Tibial artery (tissue), 4 donors: Measurements from ENCODE around the gene LGALS7B.
"Not testable (repeated sequence)": the region's sequence is repeated elsewhere in the genome, so short reads cannot be mapped to it uniquely, and the experiment has no call there.

Experiments used
- DNase-seq, 2 donors: peaks; one replicate each; pipeline ENCODE4 v3.0.0-alpha.2; 2019
- H3K27ac ChIP-seq, 2 donors: fragments of 200-600 bp; sonication (generic) in 1 of 2; 1 replicate in 1 of 2; 2 replicates in 1 of 2; pipeline ENCODE4 v1.5.1; 2018 to 2019; ENCODE audit warnings: mild to moderate bottlenecking in 1 of 2
- H3K27me3 ChIP-seq, 2 donors: fragments of 200-600 bp; sonication (generic) in 1 of 2; one replicate each; pipeline versions ENCODE4 v1.5.1 to v1.6.0; 2016 to 2019
- H3K36me3 ChIP-seq, 3 donors: fragments of 200-600 bp; sonication (generic) in 2 of 3; one replicate each; pipeline ENCODE4 v1.5.1; 2016 to 2019; ENCODE audit warnings: mild to moderate bottlenecking in 2 of 3
- H3K4me1 ChIP-seq, 4 donors: fragments of 200-600 bp; sonication (generic) in 2 of 4; 1 replicate in 3 of 4; 2 replicates in 1 of 4; pipeline ENCODE4 v1.5.1; 2016 to 2019
- H3K4me3 ChIP-seq, 2 donors: fragments of 200-600 bp; sonication (generic) in 1 of 2; 1 replicate in 1 of 2; 2 replicates in 1 of 2; pipeline ENCODE4 v1.5.1; 2018 to 2019; ENCODE audit warnings: mild to moderate bottlenecking in 2 of 2
- H3K9me3 ChIP-seq, 3 donors: fragments of 200-600 bp; sonication (generic) in 1 of 3; one replicate each; pipeline ENCODE4 v1.5.1; 2016 to 2019
- intact Hi-C: fragments of 100-400 bp; cut with DNase I; formaldehyde crosslinking; loops from one replicate; pipeline ENCODE4 v1.15.0; 2023; ENCODE audit warnings: low total_unique reads
- TF ChIP-seq, protein P1 (sequence below), 2 experiments: fragments of 200-600 bp in 1 of 2; fragments of 450-650 bp in 1 of 2; IDR thresholded peaks; one replicate each; pipeline ENCODE4 v1.5.1; 2017 to 2019; ENCODE audit warnings: antibody characterized with exemption in 2 of 2, mild to moderate bottlenecking in 1 of 2, moderate library complexity in 1 of 2

The LGALS7B gene

DNA sequence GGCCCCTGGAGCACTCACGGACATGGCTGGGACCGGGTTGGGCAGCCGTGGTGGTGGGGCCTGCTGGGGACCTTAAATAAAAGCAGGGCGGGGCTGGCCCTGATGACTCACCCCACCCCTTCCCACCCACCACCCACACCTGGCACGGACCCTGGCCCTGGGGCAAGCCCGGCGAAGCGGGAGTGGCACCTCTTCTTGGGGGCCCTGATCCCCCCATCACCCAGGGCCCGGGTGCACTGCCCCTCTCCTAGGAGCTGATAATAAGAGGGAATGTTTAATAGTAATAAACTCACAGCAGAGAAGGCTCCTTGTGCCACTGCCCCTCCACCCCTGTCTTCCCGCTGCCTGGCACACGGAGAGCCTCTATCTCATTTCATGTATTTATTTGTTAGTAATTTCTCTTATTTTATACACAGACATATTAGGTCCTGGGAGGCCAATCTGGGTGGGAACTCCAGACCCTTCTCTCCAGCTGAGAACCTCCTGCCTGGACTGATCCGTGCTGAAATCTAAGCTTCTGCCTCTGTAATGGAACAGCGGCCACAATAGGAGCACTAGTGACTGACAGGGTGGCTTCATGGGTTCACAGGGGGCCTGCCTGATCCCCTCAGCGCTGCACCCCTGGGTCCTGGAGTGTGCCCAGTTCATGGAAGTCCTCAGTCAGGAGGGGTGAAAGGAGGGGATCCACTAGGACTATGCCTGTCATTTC lies 15.4 kb upstream of the LGALS7B start, which contains the start of gene LGALS7:
TSS of gene LGALS7 (minus strand) at position 49 of the 709 bp plus-strand sequence. CDS start at position 24, 25 bp downstream.
- H3K27me3 ChIP-seq: no peaks in the 10 kb centered on the region
- no peaks in the 10 kb centered on the region for H3K36me3 ChIP-seq
- no peak within 1 kb of the TSS for H3K4me3 ChIP-seq
- intact Hi-C loops: no loop called here
- no peak for DNase-seq
- no peak within 1 kb of the TSS for H3K27ac ChIP-seq
- H3K4me1 ChIP-seq: peaks cover 0 to 9% (median 3%) of the 10 kb centered on the region in 4 donors
- no peaks in the 10 kb centered on the region for H3K9me3 ChIP-seq
- TF ChIP-seq, protein P1, sequence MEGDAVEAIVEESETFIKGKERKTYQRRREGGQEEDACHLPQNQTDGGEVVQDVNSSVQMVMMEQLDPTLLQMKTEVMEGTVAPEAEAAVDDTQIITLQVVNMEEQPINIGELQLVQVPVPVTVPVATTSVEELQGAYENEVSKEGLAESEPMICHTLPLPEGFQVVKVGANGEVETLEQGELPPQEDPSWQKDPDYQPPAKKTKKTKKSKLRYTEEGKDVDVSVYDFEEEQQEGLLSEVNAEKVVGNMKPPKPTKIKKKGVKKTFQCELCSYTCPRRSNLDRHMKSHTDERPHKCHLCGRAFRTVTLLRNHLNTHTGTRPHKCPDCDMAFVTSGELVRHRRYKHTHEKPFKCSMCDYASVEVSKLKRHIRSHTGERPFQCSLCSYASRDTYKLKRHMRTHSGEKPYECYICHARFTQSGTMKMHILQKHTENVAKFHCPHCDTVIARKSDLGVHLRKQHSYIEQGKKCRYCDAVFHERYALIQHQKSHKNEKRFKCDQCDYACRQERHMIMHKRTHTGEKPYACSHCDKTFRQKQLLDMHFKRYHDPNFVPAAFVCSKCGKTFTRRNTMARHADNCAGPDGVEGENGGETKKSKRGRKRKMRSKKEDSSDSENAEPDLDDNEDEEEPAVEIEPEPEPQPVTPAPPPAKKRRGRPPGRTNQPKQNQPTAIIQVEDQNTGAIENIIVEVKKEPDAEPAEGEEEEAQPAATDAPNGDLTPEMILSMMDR (IDR thresholded peaks at IDR 0.05): no peak

DNA sequence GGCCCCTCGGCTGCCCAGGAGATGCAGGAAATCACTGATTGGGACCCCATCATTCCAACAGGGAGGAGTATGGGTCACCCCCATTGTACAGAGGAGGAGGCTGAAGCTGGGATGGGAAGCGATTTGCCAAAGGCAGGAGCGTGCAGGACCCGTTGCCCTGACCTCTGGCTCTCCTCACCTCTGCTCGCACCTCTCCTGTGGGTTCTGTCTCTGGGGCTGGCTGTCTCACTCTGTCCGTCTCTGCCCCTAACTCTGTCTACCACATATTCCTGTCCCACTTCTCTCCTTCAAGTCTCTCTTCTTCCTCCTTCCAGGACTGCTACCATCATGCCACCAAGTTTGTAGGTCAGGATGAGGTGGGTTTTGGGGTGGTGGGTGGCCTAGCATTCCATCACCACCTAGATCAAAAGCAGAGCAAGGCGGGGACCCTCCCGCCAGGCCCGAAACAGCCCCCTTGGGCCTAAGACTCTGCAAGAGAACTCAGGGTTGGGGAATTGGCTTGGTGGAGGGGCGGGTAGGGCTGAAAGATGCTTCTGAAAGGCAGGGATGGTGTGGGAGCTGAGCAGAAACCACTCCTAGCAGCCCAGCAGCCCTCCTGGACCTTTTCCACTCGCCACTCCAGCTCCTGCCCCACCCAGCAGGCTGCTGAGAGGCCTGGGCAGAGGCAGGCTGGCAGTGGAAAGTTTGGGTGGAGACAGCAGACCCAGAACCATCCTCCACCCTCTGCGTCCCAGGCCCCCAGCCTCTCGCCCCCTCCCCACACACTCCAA lies 14.6 kb upstream of the LGALS7B start:
- Histone ChIP-seq H3K4me3 (no peak overlapping the region), H3K36me3 (no peaks in the 10 kb centered on the region), H3K27ac (no peak overlapping the region), H3K9me3 (no peaks in the 10 kb centered on the region), H3K27me3 (peaks cover 0 to 6% of the 10 kb centered on the region in 2 donors), H3K4me1 (peaks cover 0 to 9% (median 3%) of the 10 kb centered on the region in 4 donors)
- intact Hi-C loops: no loop called here
- TF ChIP-seq, protein P1 (IDR thresholded peaks at IDR 0.05): no peak
- DNase-seq: no peak

DNA sequence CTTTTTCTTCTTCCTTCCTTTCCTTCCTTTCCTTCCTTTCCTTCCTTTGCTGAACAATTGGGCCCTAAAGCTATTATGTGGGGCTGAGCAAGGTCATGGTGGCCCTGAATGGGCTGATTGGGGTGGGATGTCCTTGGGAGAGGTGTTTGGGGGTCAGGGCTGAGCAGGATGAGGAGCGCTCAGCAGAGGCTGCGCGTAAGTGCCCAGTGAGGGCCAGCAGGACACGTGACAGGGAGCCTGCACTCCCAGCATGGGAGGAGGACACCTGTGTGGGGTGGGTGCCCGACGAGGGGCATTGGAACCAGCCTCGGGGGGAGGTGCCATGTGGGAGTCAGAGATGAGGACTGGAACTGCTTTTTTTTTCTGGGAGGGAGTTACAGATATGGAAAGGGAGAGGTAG lies 10.3 kb upstream of the LGALS7B start:
- Histone ChIP-seq H3K9me3 (no peaks in the 10 kb centered on the region), H3K27ac (no peak overlapping the region), H3K27me3 (peaks cover 0 to 17% of the 10 kb centered on the region in 2 donors), H3K4me1 (no peaks in the 10 kb centered on the region), H3K36me3 (no peaks in the 10 kb centered on the region), H3K4me3 (no peak overlapping the region)
- no peak for DNase-seq
- intact Hi-C loops: no loop called here
- TF ChIP-seq, protein P1 (IDR thresholded peaks at IDR 0.05): no peak

DNA sequence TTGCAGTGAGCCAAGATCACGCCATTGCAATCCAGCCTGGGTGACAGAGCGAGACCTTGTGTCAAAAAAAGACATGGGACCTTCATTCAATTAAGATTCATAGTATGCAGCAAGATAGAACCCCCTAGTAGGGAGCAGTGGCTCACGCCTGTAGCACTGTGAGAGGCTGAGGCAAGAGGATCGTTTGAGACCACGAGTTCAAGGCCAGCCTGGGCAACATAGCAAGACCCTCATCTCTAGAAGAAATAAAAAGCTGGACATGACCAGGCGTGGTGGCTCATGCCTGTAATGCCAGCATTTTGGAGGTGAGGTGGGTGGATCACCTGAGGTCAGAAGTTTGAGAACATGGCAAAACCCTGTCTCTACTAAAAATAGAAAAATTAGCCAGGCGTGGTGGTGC lies 8.6 kb upstream of the LGALS7B start:
- TF ChIP-seq, protein P1 (IDR thresholded peaks at IDR 0.05): no peak
- Histone ChIP-seq H3K36me3 (no peaks in the 10 kb centered on the region), H3K27me3 (peaks cover 0 to 17% of the 10 kb centered on the region in 2 donors), H3K9me3 (no peaks in the 10 kb centered on the region), H3K4me1 (no peaks in the 10 kb centered on the region), H3K27ac (no peak overlapping the region), H3K4me3 (no peak overlapping the region)
- intact Hi-C loops: no loop called here
- DNase-seq: no peak

DNA sequence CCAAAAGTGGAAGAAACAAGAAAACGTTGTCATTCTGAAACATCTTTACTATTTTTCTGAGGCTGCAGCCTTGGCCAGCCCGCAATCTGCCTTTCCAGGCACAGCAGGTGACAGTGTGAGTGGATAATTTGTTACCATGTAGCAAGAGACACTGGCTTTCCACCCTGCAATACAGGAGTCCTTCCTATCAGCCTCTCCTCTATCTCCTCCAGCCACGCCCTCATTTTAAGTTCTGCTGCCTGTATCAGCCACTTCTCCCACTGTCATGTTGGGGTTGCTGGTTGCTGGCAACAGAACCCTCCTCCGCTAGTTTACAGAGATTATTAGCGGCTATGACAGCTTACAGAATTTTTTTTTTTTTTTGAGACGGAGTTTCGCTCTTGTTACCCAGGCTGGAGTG lies 7.9 kb upstream of the LGALS7B start:
- Histone ChIP-seq H3K9me3 (no peaks in the 10 kb centered on the region), H3K27ac (no peak overlapping the region), H3K27me3 (peaks cover 0 to 17% of the 10 kb centered on the region in 2 donors), H3K4me3 (no peak overlapping the region), H3K4me1 (no peaks in the 10 kb centered on the region), H3K36me3 (no peaks in the 10 kb centered on the region)
- TF ChIP-seq, protein P1 (IDR thresholded peaks at IDR 0.05): no peak
- DNase-seq: no peak
- intact Hi-C loops: no loop called here

DNA sequence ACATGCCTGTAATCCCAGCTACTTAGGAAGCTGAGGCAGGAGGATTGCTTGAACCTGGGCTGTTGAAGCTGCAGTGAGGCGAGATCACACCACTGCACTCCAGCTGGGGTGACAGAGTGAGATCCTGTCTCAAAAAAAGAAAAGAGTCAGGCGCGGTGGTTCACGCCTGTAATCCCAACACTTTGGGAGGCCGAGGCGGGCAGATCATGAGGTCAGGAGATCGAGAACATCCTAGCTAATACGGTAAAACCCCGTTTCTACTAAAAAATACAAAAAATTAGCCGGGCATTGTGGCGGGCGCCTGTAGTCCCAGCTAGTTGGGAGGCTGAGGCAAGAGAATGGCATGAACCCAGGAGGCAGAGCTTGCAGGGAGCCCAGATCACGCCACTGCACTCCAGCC lies 6.8 kb upstream of the LGALS7B start:
- H3K27me3 ChIP-seq: peaks cover 0 to 17% of the 10 kb centered on the region in 2 donors
- H3K4me1 ChIP-seq, DNase-seq, H3K36me3 ChIP-seq, H3K27ac ChIP-seq, H3K4me3 ChIP-seq, H3K9me3 ChIP-seq, intact Hi-C loops: not testable (repeated sequence)
